H1 (cell line): Measurements from ENCODE around the gene SLC12A8. TPM values are rescaled to one million over a fixed set of nuclear protein-coding genes. Genes with fewer than 3 reads are reported as not detected.

ENCODE experiments used
- CTCF ChIA-PET: fragments of 300-600 bp; sonication (Branson Sonifier 250); formaldehyde crosslinking; loops from one replicate; lab custom pipeline; 2021; ENCODE audit not compliant: partially characterized antibody; lab: Charles Lee
- POLR2A ChIA-PET: fragments of 300-600 bp; sonication (Branson Sonifier 250); formaldehyde crosslinking; loops from one replicate; lab custom pipeline; 2021; ENCODE audit warnings: inconsistent platforms; ENCODE audit not compliant: partially characterized antibody; lab: Charles Lee
- DNase-seq, 2 experiments: peaks; one replicate each; pipeline versions ENCODE4 v3.0.0 to v3.0.0-alpha.2; 2010 to 2022; ENCODE audit warnings: low spot score in 2 of 2, low read depth in 1 of 2, mixed read lengths in 1 of 2
- FAIRE-seq: peaks from 2 replicates; lab custom pipeline; 2011; peaks lifted over from hg19 to GRCh38; lab: Jason Lieb, UNC
- H2AFZ ChIP-seq: 2 replicates; pipeline ENCODE4 v1.8.1; 2012; ENCODE audit warnings: low read length, inconsistent platforms
- H2AK5ac ChIP-seq: 2 replicates; pipeline ENCODE4 v1.6.1; 2013; ENCODE audit warnings: low read depth, low read length
- H2BK120ac ChIP-seq: replicated peaks from 2 replicates; pipeline ENCODE3; 2013; ENCODE audit warnings: low read depth, low read length, inconsistent platforms
- H2BK12ac ChIP-seq: 2 replicates; pipeline ENCODE4 v1.6.1; 2013; ENCODE audit warnings: low read depth, low read length
- H2BK15ac ChIP-seq: 2 replicates; pipeline ENCODE4 v1.6.1; 2013; ENCODE audit warnings: low read length
- H2BK20ac ChIP-seq: 2 replicates; pipeline ENCODE4 v1.6.1; 2013; ENCODE audit warnings: low read length
- H2BK5ac ChIP-seq: 2 replicates; pipeline ENCODE4 v1.6.1; 2013; ENCODE audit warnings: low read depth, low read length
- H3K14ac ChIP-seq: 2 replicates; pipeline ENCODE4 v1.6.1; 2013; ENCODE audit warnings: inconsistent platforms; ENCODE audit not compliant: insufficient read length
- H3K18ac ChIP-seq: 2 replicates; pipeline ENCODE4 v1.6.1; 2013; ENCODE audit warnings: low read length; ENCODE audit errors: extremely low read depth
- H3K23ac ChIP-seq: 2 replicates; pipeline ENCODE4 v1.6.1; 2013; ENCODE audit warnings: inconsistent platforms; ENCODE audit not compliant: insufficient read length
- H3K23me2 ChIP-seq: 2 replicates; pipeline ENCODE4 v1.6.1; 2013; ENCODE audit warnings: low read depth, low read length
- H3K27ac ChIP-seq: 2 replicates; pipeline ENCODE4 v1.6.1; 2011; ENCODE audit warnings: low read depth, low read length, inconsistent platforms
- H3K27me3 ChIP-seq, 4 experiments: replicated peaks in 1 of 4; 1 replicate in 1 of 4; 2 replicates in 3 of 4; pipeline versions ENCODE4 v1.6.1 to v1.8.1; 2011 to 2013; ENCODE audit warnings: low read length in 3 of 4, mild to moderate bottlenecking in 3 of 4, inconsistent platforms in 2 of 4, mixed read lengths in 2 of 4, moderate library complexity in 1 of 4; ENCODE audit not compliant: control insufficient read depth in 3 of 4, insufficient read depth in 3 of 4; ENCODE audit errors: extremely low read depth in 1 of 4
- H3K36me3 ChIP-seq, 4 experiments: 2 replicates each; pipeline versions ENCODE4 v1.6.1 to v1.8.1; 2011 to 2013; ENCODE audit warnings: mild to moderate bottlenecking in 4 of 4, low read length in 3 of 4, moderate library complexity in 2 of 4, control low read depth in 1 of 4, inconsistent platforms in 1 of 4; ENCODE audit not compliant: insufficient read depth in 4 of 4, control insufficient read depth in 2 of 4
- H3K4ac ChIP-seq: replicated peaks from 2 replicates; pipeline ENCODE3; 2013; ENCODE audit warnings: low read length, low read depth, mixed read lengths, inconsistent platforms; ENCODE audit not compliant: insufficient read length
- H3K4me1 ChIP-seq, 4 experiments: replicated peaks in 1 of 4; 1 replicate in 1 of 4; 2 replicates in 3 of 4; pipeline versions ENCODE4 v1.6.1 to v1.8.1; 2011 to 2013; ENCODE audit warnings: low read length in 3 of 4, inconsistent platforms in 2 of 4, mixed read lengths in 1 of 4; ENCODE audit not compliant: insufficient read depth in 4 of 4, control insufficient read depth in 3 of 4
- H3K4me2 ChIP-seq, 2 experiments: 2 replicates each; pipeline versions ENCODE4 v1.6.1 to v1.8.1; 2011 to 2013; ENCODE audit warnings: low read depth in 2 of 2, low read length in 2 of 2, control low read depth in 1 of 2, inconsistent platforms in 1 of 2, mild to moderate bottlenecking in 1 of 2; ENCODE audit not compliant: insufficient read depth in 1 of 2
- H3K4me3 ChIP-seq, 4 experiments: fragments of 200-600, 300-600 bp in 1 of 4; sonication (generic), shearing (Covaris generic), sonication (Bioruptor Twin) in 1 of 4; 2 replicates each; pipeline versions ENCODE4 v1.5.1 to v1.8.1; 2011 to 2016; ENCODE audit warnings: low read length in 4 of 4, low read depth in 3 of 4, control low read depth in 2 of 4, inconsistent platforms in 2 of 4, mild to moderate bottlenecking in 2 of 4, mixed read lengths in 1 of 4, moderate library complexity in 1 of 4; ENCODE audit not compliant: insufficient read depth in 2 of 4; ENCODE audit errors: extremely low read depth in 1 of 4
- H3K56ac ChIP-seq: replicated peaks from 2 replicates; pipeline ENCODE3; 2013; ENCODE audit warnings: low read depth, mild to moderate bottlenecking, mixed read lengths, low read length, inconsistent platforms; ENCODE audit not compliant: insufficient read length
- H3K79me1 ChIP-seq: 2 replicates; pipeline ENCODE4 v1.6.1; 2013; ENCODE audit warnings: low read depth, low read length, control low read depth
- H3K79me2 ChIP-seq, 2 experiments: 2 replicates each; pipeline versions ENCODE4 v1.6.1 to v1.8.1; 2012 to 2013; ENCODE audit warnings: low read length in 2 of 2, mild to moderate bottlenecking in 2 of 2, inconsistent platforms in 1 of 2; ENCODE audit not compliant: insufficient read depth in 2 of 2, control insufficient read depth in 1 of 2
- H3K9ac ChIP-seq, 4 experiments: replicated peaks in 1 of 4; 1 replicate in 1 of 4; 2 replicates in 3 of 4; pipeline versions ENCODE4 v1.6.1 to v1.8.1; 2011 to 2013; ENCODE audit warnings: low read depth in 3 of 4, low read length in 3 of 4, control low read depth in 2 of 4, mild to moderate bottlenecking in 2 of 4, moderate library complexity in 2 of 4, inconsistent platforms in 1 of 4; ENCODE audit errors: extremely low read depth in 1 of 4
- H3K9me3 ChIP-seq, 2 experiments: 2 replicates each; pipeline versions ENCODE4 v1.6.1 to v1.8.1; 2012 to 2013; ENCODE audit warnings: mild to moderate bottlenecking in 2 of 2, moderate library complexity in 2 of 2, control low read depth in 1 of 2, inconsistent platforms in 1 of 2, low read depth in 1 of 2, low read length in 1 of 2, mixed read lengths in 1 of 2; ENCODE audit not compliant: insufficient read depth in 2 of 2
- H4K20me1 ChIP-seq, 2 experiments: replicated peaks in 1 of 2; 2 replicates each; pipeline versions ENCODE3 to v1.8.1; 2011 to 2013; ENCODE audit warnings: inconsistent platforms in 2 of 2, low read length in 2 of 2, mild to moderate bottlenecking in 1 of 2; ENCODE audit not compliant: insufficient read depth in 2 of 2, control insufficient read depth in 1 of 2
- H4K5ac ChIP-seq: 2 replicates; pipeline ENCODE4 v1.6.1; 2013; ENCODE audit warnings: low read length, low read depth, mixed read lengths, inconsistent platforms; ENCODE audit not compliant: insufficient read length
- H4K8ac ChIP-seq: 2 replicates; pipeline ENCODE4 v1.8.0; 2013; ENCODE audit warnings: mild to moderate bottlenecking, moderate library complexity, low read length, inconsistent platforms; ENCODE audit not compliant: insufficient read depth; ENCODE audit errors: extremely low read depth
- H4K91ac ChIP-seq: replicated peaks from 2 replicates; pipeline ENCODE3; 2013; ENCODE audit warnings: low read length, mixed read lengths, inconsistent platforms; ENCODE audit not compliant: insufficient read length
- ASH2L ChIP-seq: fragments of 200-600, 300-600 bp; sonication (generic); IDR thresholded peaks from one replicate; pipeline ENCODE4 v1.7.1; 2017; ENCODE audit warnings: low read length
- CBX8 ChIP-seq: fragments of 300-800, 300-1000 bp; sonication (generic); IDR thresholded peaks from 2 replicates; pipeline ENCODE4 v1.7.1; 2016; ENCODE audit warnings: low read depth, low read length, borderline replicate concordance
- CHD1 ChIP-seq: IDR thresholded peaks from 2 replicates; pipeline ENCODE4 v1.6.1; 2012; ENCODE audit warnings: low read depth, low read length, improper control_type of control experiment
- EGR1 ChIP-seq: IDR thresholded peaks from 2 replicates; pipeline ENCODE4 v1.6.1; 2011; ENCODE audit warnings: low read depth, low read length, borderline replicate concordance
- GTF2F1 ChIP-seq: IDR thresholded peaks from 2 replicates; pipeline ENCODE4 v1.6.1; 2012; ENCODE audit warnings: low read depth, low read length, improper control_type of control experiment, borderline replicate concordance
- HDAC6 ChIP-seq: IDR thresholded peaks from one replicate; pipeline ENCODE4 v1.7.1; 2012; ENCODE audit warnings: low read depth, mild to moderate bottlenecking, inconsistent platforms, low read length, moderate library complexity
- JUND ChIP-seq: IDR thresholded peaks from 2 replicates; pipeline ENCODE4 v1.6.1; 2011; ENCODE audit warnings: mild to moderate bottlenecking, improper control_type of control experiment, low read length
- KDM5A ChIP-seq: fragments of 200-600 bp; IDR thresholded peaks from 2 replicates; pipeline ENCODE4 v1.7.1; 2012; ENCODE audit warnings: mild to moderate bottlenecking, low read length, inconsistent platforms, mixed read lengths
- NRF1 ChIP-seq: IDR thresholded peaks from 2 replicates; pipeline ENCODE4 v1.6.1; 2011; ENCODE audit warnings: mild to moderate bottlenecking, low read depth, low read length, improper control_type of control experiment
- RBBP5 ChIP-seq: IDR thresholded peaks from 2 replicates; pipeline ENCODE4 v1.7.1; 2012; ENCODE audit warnings: low read depth, mild to moderate bottlenecking, inconsistent platforms, low read length, moderate library complexity, borderline replicate concordance
- SIX5 ChIP-seq: IDR thresholded peaks from 2 replicates; pipeline ENCODE4 v1.6.1; 2011; ENCODE audit warnings: mild to moderate bottlenecking, low read depth, low read length
- SP2 ChIP-seq: IDR thresholded peaks from 2 replicates; pipeline ENCODE4 v1.6.1; 2012; ENCODE audit warnings: mild to moderate bottlenecking, low read length, inconsistent platforms
- ZNF274 ChIP-seq: IDR thresholded peaks from 2 replicates; pipeline ENCODE4 v1.7.0; 2012; ENCODE audit warnings: low read length, borderline replicate concordance; ENCODE audit errors: extremely low read depth
- WGBS, 2 experiments: shearing (Covaris generic) in 1 of 2; methylation state at CpG; one replicate each; pipeline versions ENCODE4 v1.1.6 to v1.1.7; 2013 to 2015; ENCODE audit warnings: low lambda C conversion rate in 2 of 2, mixed read lengths in 2 of 2, inconsistent platforms in 1 of 2, low coverage in 1 of 2, missing lambda C conversion rate in 1 of 2; ENCODE audit not compliant: insufficient replicate concordance in 2 of 2, insufficient coverage in 1 of 2, insufficient read length in 1 of 2; ENCODE audit errors: extremely low coverage in 1 of 2, missing lambda C conversion rate in 1 of 2; 5-methylcytosine and 5-hydroxymethylcytosine counted together
- polyA plus RNA-seq, 7 experiments: library from polyadenylated mRNA; depleted of rRNA in 3 of 7; stranded (reverse) in 5 of 7; unstranded in 2 of 7; fragments of >200 nt in 5 of 7; fragments of 200-250 nt in 2 of 7; gene quantifications; 1 replicate in 5 of 7; 2 replicates in 1 of 7; 4 replicates in 1 of 7; pipeline versions ENCODE4 v1.2.1 to v1.2.3, GENCODE V29; 2011 to 2013; ENCODE audit warnings: missing spikeins in 2 of 7, mixed read lengths in 2 of 7
- total RNA-seq: library from RNA; stranded (reverse); fragmentation: NEBNext Ultra II Directional; extraction: Animal tissue kit (Norgen Biotek cat#: 25700); gene quantifications from 2 replicates; pipeline ENCODE4 v1.2.1, GENCODE V29; 2021

The SLC12A8 gene
- total and polyA plus RNA-seq, 2 of the 8 experiments (the other 6 are each of a cell fraction or from before 2014, with no cell fraction given) = 13.7 to 14.4 TPM

DNA sequence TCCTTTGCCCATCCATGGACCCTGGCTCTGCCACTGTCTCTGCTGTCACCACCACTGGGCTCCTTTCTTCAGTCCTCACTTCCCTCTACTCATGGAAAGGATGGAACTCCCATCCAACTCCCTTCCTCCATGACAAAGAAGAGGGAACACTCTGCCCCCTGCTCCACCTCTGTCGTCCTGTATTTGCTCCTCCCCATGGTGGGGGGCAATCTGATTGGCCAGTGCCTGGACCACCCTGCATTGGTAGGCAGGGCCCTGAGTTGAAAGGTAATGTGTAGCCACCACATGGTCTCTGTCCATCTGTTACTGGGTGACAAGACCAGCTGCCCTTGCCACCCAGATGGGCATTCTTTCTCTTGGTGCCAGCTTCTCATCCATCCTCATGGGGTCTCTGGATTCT, 136.1 kb downstream of the SLC12A8 start:
- FAIRE-seq = no peak
- H2BK120ac ChIP-seq = no peak overlapping the region
- TF ChIP-seq RBBP5 (no peak), KDM5A (no peak), SP2 (no peak), GTF2F1 (no peak), CHD1 (no peak), NRF1 (no peak), ZNF274 (no peak), CBX8 (no peak), SIX5 (no peak), ASH2L (no peak), JUND (no peak), HDAC6 (no peak), EGR1 (no peak)

More for the DNA sequence above, 136.1 kb downstream of the SLC12A8 start:
- Histone ChIP-seq H4K5ac (no peak overlapping the region), H3K4me1 (peaks cover 0 to 6% (median 3%) of the 10 kb centered on the region in 4 experiments; a peak in 5 of 7 replicates), H3K56ac (no peak overlapping the region), H3K36me3 (peaks cover 0 to 5% (median 1%) of the 10 kb centered on the region in 4 experiments; a peak in 3 of 8 replicates), H3K4ac (no peak overlapping the region), H4K20me1 (no peaks in the 10 kb centered on the region), H3K23me2 (no peaks in the 10 kb centered on the region; the same call in 1 of the 2 replicates), H4K8ac (no peak overlapping the region), H3K27ac (no peak overlapping the region), H2BK5ac (peak overlapping the region; percentile 39; the same call in 1 of the 2 replicates), H3K9ac (no peak overlapping the region), H3K79me2 (no peaks in the 10 kb centered on the region), H3K4me3 (no peak overlapping the region), H2BK15ac (no peak overlapping the region), H3K27me3 (no peaks in the 10 kb centered on the region), H2AFZ (no peak overlapping the region), H3K14ac (no peak overlapping the region), H2BK12ac (no peak overlapping the region), H3K4me2 (no peak overlapping the region), H3K9me3 (no peaks in the 10 kb centered on the region), H2BK20ac (no peak overlapping the region), H3K79me1 (no peaks in the 10 kb centered on the region), H3K18ac (peak overlapping the region; percentile 4; the same call in 1 of the 2 replicates), H2AK5ac (no peak overlapping the region; the same call in 1 of the 2 replicates), H3K23ac (no peak overlapping the region), H4K91ac (no peak overlapping the region)
- 70% methylated on average over 1 of the region's 1 CpG; no CpG with 5 or more reads in 1 of the 2 experiments for WGBS, 2 experiments
- ChIA-PET POLR2A (no interaction called here), CTCF (interaction anchor here (1.1 to 2.5 kb wide), 6 partner anchors 9 to 118 kb away, joined by 3 to 10 read pairs (median 4); no protein-coding TSS in a partner anchor)
- peak in 1 of 2 experiments; percentile 43 for DNase-seq
